Stimulated activated naive B cell treated with anti-CD40 and anti-IgM and Interleukin-4, amounts not matched to agents 10 μg/mL and 1 μg/mL and 100 μg/mL, for 72 hours (primary cell): ENCODE measurements around the gene LINGO1.

Source experiments
- ATAC-seq, 2 donors: fragments of 150-1000 bp; cut with Tn5 transposase; replicated peaks; 2 replicates each; pipeline ENCODE4 v1.10.0; 2021; ENCODE audit warnings: moderate library complexity in 1 of 2
- DNase-seq: peaks from one replicate; pipeline ENCODE4 v3.0.0; 2021
- H3K27ac Mint-ChIP-seq: one replicate; pipeline ENCODE4 v1.8.0; 2022; ENCODE audit warnings: mild to moderate bottlenecking, mixed read lengths
- H3K27me3 Mint-ChIP-seq, 2 donors: one replicate each; pipeline ENCODE4 v1.8.0; 2022; ENCODE audit warnings: mixed read lengths in 2 of 2
- H3K36me3 Mint-ChIP-seq, 2 donors: one replicate each; pipeline ENCODE4 v1.8.0; 2022; ENCODE audit warnings: mixed read lengths in 2 of 2, mild to moderate bottlenecking in 1 of 2
- H3K4me1 Mint-ChIP-seq, 2 donors: one replicate each; pipeline ENCODE4 v1.8.0; 2022; ENCODE audit warnings: mixed read lengths in 2 of 2, mild to moderate bottlenecking in 1 of 2
- H3K4me3 Mint-ChIP-seq, 2 donors: one replicate each; pipeline ENCODE4 v1.8.0; 2022; ENCODE audit warnings: mild to moderate bottlenecking in 2 of 2, mixed read lengths in 2 of 2, moderate library complexity in 1 of 2
- H3K9me3 Mint-ChIP-seq, 2 donors: one replicate each; pipeline ENCODE4 v1.8.0; 2022; ENCODE audit warnings: mixed read lengths in 2 of 2, mild to moderate bottlenecking in 1 of 2

Gene LINGO1

DNA sequence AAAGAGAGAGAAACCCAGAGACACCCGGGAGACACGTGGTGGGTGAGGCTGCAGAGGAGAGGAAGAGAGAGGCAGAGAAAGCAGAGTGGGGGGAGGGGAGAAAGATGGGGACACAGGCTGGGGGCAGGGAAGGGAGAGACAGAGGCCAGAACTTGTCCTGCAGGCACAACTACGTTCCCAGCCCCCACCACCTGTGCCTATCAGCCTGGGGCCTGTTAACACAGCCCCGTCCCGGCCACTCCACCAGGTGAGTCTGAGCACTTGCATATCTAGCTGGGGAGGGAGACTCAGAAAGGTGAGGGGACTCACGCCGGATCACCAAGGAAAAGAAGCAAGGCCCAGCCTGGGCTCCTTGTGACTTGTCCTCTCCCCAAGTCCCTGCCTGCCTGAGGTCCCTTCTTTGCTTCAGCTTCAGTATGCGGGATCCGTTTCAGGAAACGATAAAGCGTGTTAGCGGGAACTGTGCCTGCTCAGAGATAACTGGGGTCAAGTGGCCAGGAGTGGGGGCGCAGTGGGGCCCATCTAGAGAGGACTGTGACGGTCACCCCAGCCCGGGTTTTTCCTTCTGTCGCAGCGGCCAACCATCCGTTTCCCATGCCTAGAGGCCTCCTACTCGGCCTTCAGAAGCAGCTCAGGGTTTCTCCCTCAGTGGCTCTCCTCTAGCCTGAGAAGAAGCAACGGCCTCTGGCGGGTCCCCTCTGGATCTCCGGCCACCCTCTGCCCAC lies 10.3 kb downstream of the LINGO1 start:
- H3K27me3 Mint-ChIP-seq = peaks cover 20 to 31% of the 10 kb centered on the region in 2 donors
- no peaks in the 10 kb centered on the region for H3K36me3 Mint-ChIP-seq
- DNase-seq (no peak), ATAC-seq (no peak)
- H3K27ac Mint-ChIP-seq = no peak overlapping the region
- no peaks in the 10 kb centered on the region for H3K9me3 Mint-ChIP-seq
- no peaks in the 10 kb centered on the region for H3K4me1 Mint-ChIP-seq
- H3K4me3 Mint-ChIP-seq = no peak overlapping the region

GRCh38 chr15:77621847-77622208 lies 10.9 kb downstream of the LINGO1 start:
- Mint-ChIP-seq H3K9me3 (no peaks in the 10 kb centered on the region), H3K4me1 (no peaks in the 10 kb centered on the region), H3K27me3 (peaks cover 20 to 31% of the 10 kb centered on the region in 2 donors), H3K4me3 (no peak overlapping the region), H3K36me3 (no peaks in the 10 kb centered on the region), H3K27ac (peak overlapping the region; percentile 33)
- DNase-seq (no peak), ATAC-seq (no peak)

GRCh38 chr15:77620960-77621647 lies 11.6 kb downstream of the LINGO1 start:
- no peak overlapping the region for H3K4me3 Mint-ChIP-seq
- DNase-seq (no peak), ATAC-seq (no peak)
- no peak overlapping the region for H3K27ac Mint-ChIP-seq
- peaks cover 15 to 34% of the 10 kb centered on the region in 2 donors for H3K27me3 Mint-ChIP-seq
- no peaks in the 10 kb centered on the region for H3K36me3 Mint-ChIP-seq
- H3K4me1 Mint-ChIP-seq = no peaks in the 10 kb centered on the region
- H3K9me3 Mint-ChIP-seq = no peaks in the 10 kb centered on the region

GRCh38 chr15:77620297-77620696 lies 12.4 kb downstream of the LINGO1 start:
- no peak overlapping the region for H3K4me3 Mint-ChIP-seq
- ATAC-seq (no peak), DNase-seq (no peak)
- no peaks in the 10 kb centered on the region for H3K4me1 Mint-ChIP-seq
- H3K36me3 Mint-ChIP-seq = no peaks in the 10 kb centered on the region
- H3K9me3 Mint-ChIP-seq = no peaks in the 10 kb centered on the region
- H3K27me3 Mint-ChIP-seq = peaks cover 15 to 35% of the 10 kb centered on the region in 2 donors
- H3K27ac Mint-ChIP-seq = no peak overlapping the region

GRCh38 chr15:77619883-77620282 lies 12.8 kb downstream of the LINGO1 start:
- Mint-ChIP-seq H3K27me3 (peaks cover 15 to 39% of the 10 kb centered on the region in 2 donors), H3K27ac (no peak overlapping the region), H3K4me3 (no peak overlapping the region), H3K9me3 (peaks cover 0 to 3% of the 10 kb centered on the region in 2 donors), H3K4me1 (no peaks in the 10 kb centered on the region), H3K36me3 (no peaks in the 10 kb centered on the region)
- ATAC-seq = no peak
- DNase-seq = no peak

- no peak for ATAC-seq
- DNase-seq = no peak
- Mint-ChIP-seq H3K27me3 (peaks cover 10 to 37% of the 10 kb centered on the region in 2 donors), H3K4me1 (no peaks in the 10 kb centered on the region), H3K36me3 (no peaks in the 10 kb centered on the region), H3K27ac (no peak overlapping the region), H3K4me3 (no peak overlapping the region), H3K9me3 (peaks cover 3 to 6% of the 10 kb centered on the region in 2 donors)
Observed at GRCh38 chr15:77617476-77618230, 15.1 kb downstream of the LINGO1 start.

DNA sequence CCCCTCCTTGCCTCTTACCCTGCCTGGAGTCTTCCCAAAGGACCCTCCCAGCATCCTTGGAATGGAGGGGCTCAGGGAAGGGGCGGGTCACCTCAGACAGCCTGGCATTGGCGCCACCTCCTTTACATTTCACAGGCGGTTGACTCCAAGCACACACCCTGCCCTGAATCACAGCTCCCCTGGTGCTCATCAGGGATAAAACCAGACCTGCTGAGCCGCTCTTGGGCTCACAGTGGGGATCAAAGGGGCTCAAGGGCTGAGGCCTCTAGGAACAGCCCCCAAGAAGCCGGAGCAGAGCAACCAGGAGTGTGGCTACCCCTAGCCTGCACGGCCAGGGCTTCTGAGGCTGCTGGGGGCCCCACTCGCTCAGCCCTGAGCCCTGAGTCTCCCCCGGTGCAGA lies 16.6 kb downstream of the LINGO1 start:
- Mint-ChIP-seq H3K4me3 (no peak overlapping the region), H3K4me1 (no peaks in the 10 kb centered on the region), H3K9me3 (peaks cover 3 to 6% of the 10 kb centered on the region in 2 donors), H3K27ac (no peak overlapping the region), H3K27me3 (peaks cover 4 to 28% of the 10 kb centered on the region in 2 donors), H3K36me3 (no peaks in the 10 kb centered on the region)
- ATAC-seq = no peak
- no peak for DNase-seq

GRCh38 chr15:77615472-77615871 lies 17.2 kb downstream of the LINGO1 start:
- Mint-ChIP-seq H3K27me3 (peaks cover 4 to 30% of the 10 kb centered on the region in 2 donors), H3K36me3 (no peaks in the 10 kb centered on the region), H3K4me3 (no peak overlapping the region), H3K4me1 (no peaks in the 10 kb centered on the region), H3K9me3 (peaks cover 3 to 6% of the 10 kb centered on the region in 2 donors), H3K27ac (no peak overlapping the region)
- no peak for ATAC-seq
- no peak for DNase-seq

DNA sequence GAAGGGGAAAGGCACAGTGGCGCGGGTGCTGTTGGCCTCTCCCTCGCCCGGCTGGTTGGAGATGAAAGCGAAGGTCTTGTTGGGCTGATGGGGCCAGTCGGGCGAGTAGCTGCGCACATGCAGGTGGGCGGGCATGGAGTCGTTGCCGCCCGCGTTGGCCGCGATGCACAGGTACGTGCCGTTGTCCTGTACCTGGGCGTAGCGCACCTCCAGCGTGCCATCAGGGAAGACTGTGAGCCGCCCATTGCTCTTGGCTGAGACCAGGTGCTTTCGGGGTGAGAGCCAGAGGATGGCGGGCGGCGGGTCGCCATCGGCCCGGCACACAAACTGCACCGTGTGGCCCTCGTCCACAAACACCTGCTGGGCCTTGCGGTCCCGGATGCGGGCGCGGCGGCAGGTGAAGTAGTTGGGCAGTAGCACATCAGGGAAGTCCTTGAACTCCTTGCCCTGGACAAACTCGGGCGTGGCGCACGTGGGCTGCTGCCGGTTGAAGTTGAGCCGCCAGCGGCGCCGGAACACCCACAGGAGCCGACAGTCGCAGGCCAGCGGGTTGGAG lies 18.4 kb downstream of the LINGO1 start:
- DNase-seq (no peak), ATAC-seq (no peak)
- Mint-ChIP-seq H3K27ac (no peak overlapping the region), H3K27me3 (peaks cover 4 to 33% of the 10 kb centered on the region in 2 donors), H3K36me3 (no peaks in the 10 kb centered on the region), H3K4me3 (no peak overlapping the region), H3K4me1 (no peaks in the 10 kb centered on the region), H3K9me3 (peaks cover 3 to 6% of the 10 kb centered on the region in 2 donors)

DNA sequence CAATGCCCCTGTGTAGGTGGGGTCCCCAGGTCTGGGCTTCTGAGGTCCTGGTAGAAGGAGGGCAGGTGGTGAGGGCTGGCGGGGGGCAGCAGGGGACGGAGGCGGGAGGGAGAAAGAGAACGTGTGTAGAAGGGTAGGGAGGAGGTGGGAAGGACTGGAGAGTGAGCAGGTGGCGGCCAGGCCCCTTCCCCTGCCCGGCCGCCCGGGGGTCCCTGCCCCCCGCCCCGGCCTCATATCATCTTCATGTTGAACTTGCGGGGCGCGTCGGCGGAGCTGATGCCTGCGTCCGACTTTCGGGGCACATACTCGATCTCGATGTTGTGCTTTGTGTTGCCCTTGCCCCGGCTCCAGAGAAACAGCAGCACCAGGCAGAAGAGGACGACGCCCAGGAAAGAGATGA lies 18.9 kb downstream of the LINGO1 start:
- Mint-ChIP-seq H3K36me3 (no peaks in the 10 kb centered on the region), H3K9me3 (peaks cover 3 to 6% of the 10 kb centered on the region in 2 donors), H3K4me3 (no peak overlapping the region), H3K27me3 (peaks cover under 1 to 28% of the 10 kb centered on the region in 2 donors), H3K4me1 (no peaks in the 10 kb centered on the region), H3K27ac (no peak overlapping the region)
- ATAC-seq (no peak), DNase-seq (no peak)

- no peak for ATAC-seq
- no peak overlapping the region for H3K4me3 Mint-ChIP-seq
- no peak for DNase-seq
- no peaks in the 10 kb centered on the region for H3K36me3 Mint-ChIP-seq
- H3K27ac Mint-ChIP-seq = no peak overlapping the region
- H3K9me3 Mint-ChIP-seq = peaks cover 3 to 6% of the 10 kb centered on the region in 2 donors
- no peaks in the 10 kb centered on the region for H3K4me1 Mint-ChIP-seq
- peaks cover 0 to 23% of the 10 kb centered on the region in 2 donors for H3K27me3 Mint-ChIP-seq
Observed at GRCh38 chr15:77612958-77613601, 19.6 kb downstream of the LINGO1 start.

DNA sequence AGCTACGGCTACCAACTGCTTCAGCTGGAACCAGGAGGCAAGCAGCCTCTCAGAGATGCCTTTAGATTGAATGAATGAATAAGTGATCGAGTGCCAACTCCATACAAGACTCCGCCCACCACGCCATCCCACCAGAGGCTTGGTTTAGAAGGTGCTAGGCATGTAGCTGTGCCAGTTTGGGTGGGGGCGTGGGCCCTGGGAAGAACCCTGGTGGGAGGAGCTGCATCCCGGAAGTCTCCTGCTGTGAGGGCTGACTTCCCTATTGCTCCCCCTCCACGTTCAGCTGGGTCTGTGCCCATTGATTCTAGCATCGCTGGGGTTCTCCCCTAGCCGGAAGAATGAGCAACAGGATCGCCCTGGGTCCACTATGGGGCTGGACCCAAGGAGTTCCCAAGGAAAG lies 20.9 kb downstream of the LINGO1 start:
- no peaks in the 10 kb centered on the region for H3K36me3 Mint-ChIP-seq
- DNase-seq = no peak
- no peak overlapping the region for H3K4me3 Mint-ChIP-seq
- no peaks in the 10 kb centered on the region for H3K4me1 Mint-ChIP-seq
- peaks cover 3 to 6% of the 10 kb centered on the region in 2 donors for H3K9me3 Mint-ChIP-seq
- no peak overlapping the region for H3K27ac Mint-ChIP-seq
- no peak for ATAC-seq
- H3K27me3 Mint-ChIP-seq = peaks cover 0 to 20% of the 10 kb centered on the region in 2 donors

GRCh38 chr15:77610731-77611130 lies 22.0 kb downstream of the LINGO1 start:
- Mint-ChIP-seq H3K27me3 (peaks cover 0 to 19% of the 10 kb centered on the region in 2 donors), H3K27ac (no peak overlapping the region), H3K36me3 (no peaks in the 10 kb centered on the region), H3K9me3 (peaks cover 3 to 6% of the 10 kb centered on the region in 2 donors), H3K4me3 (no peak overlapping the region), H3K4me1 (no peaks in the 10 kb centered on the region)
- ATAC-seq (no peak), DNase-seq (no peak)

GRCh38 chr15:77609558-77609957 lies 23.2 kb downstream of the LINGO1 start:
- Mint-ChIP-seq H3K9me3 (peaks cover 0 to 3% of the 10 kb centered on the region in 2 donors), H3K27ac (no peak overlapping the region), H3K36me3 (no peaks in the 10 kb centered on the region), H3K27me3 (peaks cover 9 to 19% of the 10 kb centered on the region in 2 donors), H3K4me1 (peaks cover 6 to 11% of the 10 kb centered on the region in 2 donors), H3K4me3 (no peak overlapping the region)
- DNase-seq (no peak), ATAC-seq (no peak)
